GM19099 (cell line): ENCODE data around the gene RALGAPA2.
A peak's percentile ranks its signal among the peaks of the same experiment; 100 is the strongest.

Source experiments
- POLR2A ChIP-seq: IDR thresholded peaks from 3 replicates; pipeline ENCODE4 v1.6.1; 2011; ENCODE audit warnings: low read depth; ENCODE audit not compliant: insufficient read length; ENCODE audit errors: extremely low read depth

RALGAPA2 gene

DNA sequence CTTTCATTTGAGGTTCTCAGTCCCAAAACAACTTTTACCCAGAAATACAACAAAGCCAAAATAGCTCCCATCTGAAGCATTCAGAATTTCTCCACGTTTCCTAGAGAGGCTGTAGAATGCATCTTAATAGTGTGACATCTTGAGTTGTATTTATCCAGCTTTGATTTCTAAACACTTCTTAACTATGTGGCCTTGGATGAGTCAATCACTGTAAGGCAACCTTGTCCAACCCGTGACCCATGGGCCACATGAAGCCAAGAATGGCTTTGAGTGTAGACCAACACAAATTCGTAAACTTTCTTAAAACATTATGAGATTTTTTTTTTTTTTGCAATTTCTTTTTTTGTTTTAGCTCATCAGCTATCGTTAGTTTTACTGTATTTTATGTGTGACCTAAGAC lies 108.1 kb downstream of the RALGAPA2 start:
- TF ChIP-seq POLR2A: no peak

DNA sequence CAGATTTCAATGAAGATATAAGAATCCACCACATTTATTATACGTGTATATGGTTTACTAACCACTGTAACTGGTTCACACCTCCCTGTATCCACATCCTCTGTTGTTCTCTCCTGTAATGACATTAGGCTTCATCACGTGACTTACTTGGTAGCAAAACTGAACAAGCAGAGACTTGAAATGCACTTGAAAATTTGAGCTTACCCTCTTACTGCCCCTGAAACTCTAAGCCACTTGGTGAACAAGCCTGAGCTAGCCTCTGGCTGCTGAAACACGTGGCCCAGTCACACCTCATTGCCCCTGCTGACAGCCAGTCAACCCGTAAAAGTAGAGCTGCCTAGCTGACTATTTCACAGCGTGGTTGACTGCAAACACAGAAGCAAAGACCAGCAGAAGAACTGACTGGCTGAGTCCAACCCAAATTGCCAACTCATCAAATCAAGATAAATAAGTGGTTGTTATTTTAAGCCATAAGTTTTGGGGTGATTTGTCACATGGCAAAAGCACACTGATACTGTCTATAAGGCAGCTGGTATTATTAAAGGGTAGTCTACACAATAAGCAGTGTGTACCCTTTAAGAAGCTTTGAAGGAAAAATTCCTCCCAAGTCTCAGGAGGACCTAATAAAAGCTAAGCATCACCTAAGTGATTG lies 109.0 kb downstream of the RALGAPA2 start:
- peak; percentile 21 for TF ChIP-seq POLR2A

GRCh38 chr20:20597966-20598365 lies 114.5 kb downstream of the RALGAPA2 start:
- no peak for TF ChIP-seq POLR2A

DNA sequence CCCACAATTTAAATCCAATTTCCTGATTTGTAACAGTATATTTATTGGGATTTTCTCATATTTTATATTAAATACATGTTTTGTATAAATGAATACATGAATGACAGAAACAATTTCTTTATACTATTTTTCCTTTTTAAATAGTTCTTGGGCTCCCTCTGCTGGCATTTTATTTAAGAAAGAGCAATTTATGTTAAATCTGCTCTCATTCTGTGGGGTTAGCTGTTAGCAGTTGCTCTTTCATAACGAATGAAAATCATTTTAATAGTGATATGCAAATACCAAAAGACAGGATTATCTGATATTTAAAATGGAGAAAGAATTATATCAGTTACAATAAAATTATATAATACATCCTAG lies 118.3 kb downstream of the RALGAPA2 start:
- no peak for TF ChIP-seq POLR2A

DNA sequence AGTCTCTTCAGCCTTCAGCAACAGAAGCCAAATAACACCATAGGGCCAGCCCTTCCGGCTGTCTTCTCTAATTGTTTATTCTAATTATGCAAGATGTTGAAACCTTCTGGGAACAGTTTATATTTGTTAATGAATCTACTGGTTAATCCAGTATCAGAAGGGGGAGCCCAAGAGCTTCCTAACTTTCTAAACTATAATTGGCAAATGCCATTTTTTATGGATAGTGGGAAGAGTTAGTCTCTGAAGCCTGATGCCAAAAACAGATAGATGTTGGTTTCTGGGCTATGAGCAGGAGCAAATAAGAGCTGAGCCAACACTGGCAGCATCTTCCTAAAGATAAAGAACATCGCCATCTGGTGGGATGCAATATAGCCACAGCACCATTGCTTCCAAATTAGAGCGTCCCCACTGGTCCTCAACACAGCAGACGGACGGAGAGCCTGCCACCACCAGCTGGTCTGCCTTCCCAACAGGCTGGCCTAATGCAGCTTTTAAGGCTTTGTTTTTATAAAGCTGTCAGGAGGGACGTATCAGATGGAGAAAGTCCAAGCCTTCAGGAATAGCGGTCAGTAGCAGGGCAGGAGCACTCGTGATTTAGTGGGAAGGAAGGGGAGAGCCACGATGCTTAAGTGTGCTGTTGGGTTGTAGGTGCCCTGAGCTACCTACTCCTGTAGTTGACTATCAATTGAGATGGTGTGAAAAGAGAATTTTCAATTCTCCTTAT lies 118.8 kb downstream of the RALGAPA2 start:
- no peak for TF ChIP-seq POLR2A

DNA sequence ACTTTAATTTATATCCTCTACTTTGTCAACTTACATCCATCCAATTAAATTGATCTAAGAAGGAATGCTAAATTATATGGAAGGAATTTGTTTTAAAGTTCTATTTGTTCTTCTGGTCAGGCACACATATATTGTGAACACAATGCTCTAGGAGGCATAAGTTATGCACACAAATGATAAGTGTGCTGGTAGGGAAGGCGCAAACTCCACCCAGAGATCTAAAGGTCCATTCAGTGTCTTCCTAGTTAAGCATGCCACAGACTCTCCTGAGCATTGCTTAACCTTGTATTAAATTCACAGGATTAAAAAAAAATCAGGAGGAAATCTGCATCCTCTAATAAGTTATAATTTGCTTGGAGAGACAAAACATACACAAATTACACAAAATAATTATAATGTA lies 127.3 kb downstream of the RALGAPA2 start:
- TF ChIP-seq POLR2A: no peak

- TF ChIP-seq POLR2A: no peak
Observed at GRCh38 chr20:20582734-20583133, 129.7 kb downstream of the RALGAPA2 start.

DNA sequence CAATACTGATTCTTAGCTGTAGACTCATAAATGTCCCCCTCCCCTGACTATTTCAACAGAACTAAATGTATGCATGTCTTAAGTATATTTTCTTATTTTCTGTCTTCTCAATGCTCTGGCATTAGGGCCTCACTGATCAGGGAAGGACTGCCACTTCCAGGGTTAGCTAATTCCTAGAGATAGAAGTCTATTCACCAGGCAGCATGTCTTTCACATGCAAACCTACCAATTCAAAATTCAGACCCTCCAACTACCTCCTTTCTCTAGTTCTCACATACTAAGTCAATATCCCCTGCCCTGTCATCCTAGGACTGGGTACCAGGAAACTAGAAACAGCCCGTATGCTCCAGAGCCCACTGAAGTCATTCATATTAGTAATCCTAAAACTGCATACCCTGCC lies 132.3 kb downstream of the RALGAPA2 start:
- no peak for TF ChIP-seq POLR2A

- no peak for TF ChIP-seq POLR2A
Observed at GRCh38 chr20:20578838-20579237, 133.6 kb downstream of the RALGAPA2 start.

DNA sequence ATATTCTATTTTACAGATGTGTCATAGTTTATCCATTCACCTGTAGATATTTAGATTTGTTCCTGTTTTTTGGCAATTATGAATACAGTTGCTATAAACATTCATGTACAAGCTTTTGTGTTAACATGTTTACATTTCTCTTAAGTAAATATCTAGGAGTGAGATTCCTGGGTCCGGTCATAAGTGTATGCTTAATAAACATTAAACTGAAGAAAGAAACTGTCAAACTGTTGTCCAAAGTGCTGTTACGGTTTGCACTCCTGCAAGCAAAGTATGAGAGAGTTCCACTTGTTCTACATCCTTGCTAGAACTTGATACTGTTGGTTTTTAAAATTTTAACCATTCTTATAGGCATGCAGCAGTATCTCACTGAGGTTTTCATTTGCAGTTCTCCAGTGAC lies 138.6 kb downstream of the RALGAPA2 start:
- TF ChIP-seq POLR2A: no peak

DNA sequence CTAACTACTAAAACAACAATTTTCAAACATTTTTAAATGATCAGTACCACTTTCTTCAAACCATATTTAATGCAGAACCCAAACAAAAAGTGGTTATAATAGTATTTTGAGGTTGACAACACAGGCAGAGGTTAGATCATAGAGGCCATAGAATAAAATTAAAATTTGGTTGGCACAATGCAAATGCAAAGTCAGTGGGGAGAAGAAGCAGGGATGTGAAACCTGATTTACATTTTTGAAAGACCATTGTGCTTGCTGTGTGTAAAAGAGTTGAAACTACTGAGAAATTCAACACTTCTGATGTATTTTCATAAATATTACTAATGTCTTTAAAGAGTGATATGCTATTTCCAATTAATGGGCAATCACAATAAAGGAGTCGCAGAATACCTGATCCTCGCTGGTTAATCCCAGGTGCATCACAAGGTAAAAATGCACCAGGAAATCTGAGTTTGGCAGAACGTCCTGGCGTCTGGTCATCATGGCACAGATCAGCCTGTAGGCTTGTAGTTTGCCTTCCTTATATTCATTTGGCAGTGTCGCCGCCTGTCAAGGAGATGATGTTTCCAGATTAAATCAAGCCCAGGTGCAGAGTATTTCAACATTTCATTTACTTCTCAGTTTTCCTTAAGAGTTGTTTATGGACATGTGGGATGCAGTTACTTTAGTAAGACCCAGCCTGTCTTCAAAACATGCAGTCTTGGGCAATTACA lies 141.2 kb downstream of the RALGAPA2 start:
- TF ChIP-seq POLR2A: no peak

DNA sequence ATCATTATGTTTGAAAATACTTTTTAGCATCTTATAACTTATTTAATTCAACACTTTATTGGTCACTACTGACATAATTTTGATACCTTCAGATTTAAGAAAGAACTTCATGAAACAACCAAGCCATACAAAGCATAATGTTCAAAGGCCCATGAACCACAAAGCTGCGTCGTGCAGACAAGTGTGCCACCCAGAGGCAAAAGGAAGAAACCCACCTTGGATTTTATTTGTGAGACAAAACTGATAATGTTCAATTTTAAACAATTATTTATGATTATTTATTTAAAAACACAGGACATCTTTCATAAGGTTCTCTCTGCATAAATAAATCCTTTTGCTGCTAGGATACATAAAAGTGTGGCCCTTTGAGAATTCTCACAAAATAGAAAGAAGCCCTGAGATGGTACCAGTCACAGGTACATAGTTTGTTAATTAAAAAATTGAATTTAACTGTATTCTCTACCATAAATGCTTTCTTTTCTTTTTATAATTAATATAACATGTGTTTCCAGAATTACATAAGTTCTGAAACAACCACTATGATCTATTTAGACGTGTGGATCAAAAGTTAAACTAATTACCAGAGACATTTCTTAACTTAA lies 143.7 kb downstream of the RALGAPA2 start:
- TF ChIP-seq POLR2A: no peak

DNA sequence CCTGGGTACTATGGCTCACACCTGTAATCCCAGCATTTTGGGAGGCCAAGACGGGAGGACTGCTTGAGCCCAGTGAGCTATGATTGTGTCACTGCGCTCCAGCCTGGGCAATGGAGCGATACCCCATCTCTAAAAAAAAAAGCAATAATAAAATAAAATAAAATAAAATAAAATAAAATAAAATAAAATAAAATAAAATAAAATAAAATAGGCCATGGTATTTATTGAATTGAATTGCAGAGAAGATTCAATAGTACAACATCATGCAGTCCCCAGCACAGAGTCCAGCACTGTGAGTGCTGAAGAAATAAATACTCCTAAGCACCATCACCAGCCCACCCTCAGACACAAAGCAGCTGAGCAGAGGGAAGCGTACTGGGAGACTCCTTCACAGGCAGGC lies 144.7 kb downstream of the RALGAPA2 start:
- no peak for TF ChIP-seq POLR2A

GRCh38 chr20:20566516-20566915 lies 145.9 kb downstream of the RALGAPA2 start:
- no peak for TF ChIP-seq POLR2A

DNA sequence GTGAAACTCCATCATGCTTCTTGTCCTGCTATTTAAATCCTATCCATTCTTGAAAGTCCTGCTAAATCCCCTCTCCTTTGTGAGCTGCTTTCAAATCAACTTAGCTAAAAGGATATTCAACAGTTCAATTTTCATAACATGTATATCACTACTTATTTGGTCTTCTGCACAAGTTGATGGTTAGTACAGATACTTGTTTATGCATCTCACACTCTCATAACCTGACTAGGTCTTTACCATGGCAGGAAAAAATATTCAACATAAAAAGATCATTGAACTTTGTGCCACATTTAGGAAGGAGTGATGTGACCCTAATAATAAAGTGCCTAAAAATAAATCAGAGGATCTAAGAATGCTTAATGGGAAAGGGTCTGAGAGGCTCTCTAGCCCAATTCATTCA lies 148.2 kb downstream of the RALGAPA2 start:
- no peak for TF ChIP-seq POLR2A

- TF ChIP-seq POLR2A: no peak
Observed at GRCh38 chr20:20562507-20562906, 149.9 kb downstream of the RALGAPA2 start.
